NCI-H2107 (cell line): Measurements from ENCODE around the gene SERPINA9.

Source experiments
- DNase-seq: peaks from one replicate; lab custom pipeline; 2025; lab: John Stamatoyannopoulos, UW

The SERPINA9 gene

GRCh38 chr14:94462219-94462551 lies 13.8 kb downstream of the SERPINA9 start:
- DNase-seq = no peak

- no peak for DNase-seq
Measured at GRCh38 chr14:94461526-94462218, 14.3 kb downstream of the SERPINA9 start.

- DNase-seq = no peak
Measured at GRCh38 chr14:94460631-94461416, 15.2 kb downstream of the SERPINA9 start.

- DNase-seq = no peak
Measured at GRCh38 chr14:94458558-94459205, 17.3 kb downstream of the SERPINA9 start.

- no peak for DNase-seq
Measured at GRCh38 chr14:94458096-94458495, 17.9 kb downstream of the SERPINA9 start.

GRCh38 chr14:94455928-94456327 lies 20.1 kb downstream of the SERPINA9 start:
- DNase-seq = no peak

- DNase-seq = no peak
Measured at GRCh38 chr14:94451826-94452225, 24.2 kb downstream of the SERPINA9 start.

- DNase-seq = no peak
Measured at GRCh38 chr14:94451091-94451771, 24.8 kb downstream of the SERPINA9 start.

GRCh38 chr14:94450722-94451090 lies 25.3 kb downstream of the SERPINA9 start:
- no peak for DNase-seq

- DNase-seq = no peak
Measured at GRCh38 chr14:94449930-94450329, 26.1 kb downstream of the SERPINA9 start.

GRCh38 chr14:94448071-94448808 lies 27.8 kb downstream of the SERPINA9 start:
- DNase-seq = no peak

GRCh38 chr14:94447206-94447605 lies 28.8 kb downstream of the SERPINA9 start:
- DNase-seq = no peak

- no peak for DNase-seq
Measured at GRCh38 chr14:94446126-94446525, 29.9 kb downstream of the SERPINA9 start.

- DNase-seq = no peak
Measured at GRCh38 chr14:94445003-94445402, 31.0 kb downstream of the SERPINA9 start.

GRCh38 chr14:94441531-94442205 lies 34.3 kb downstream of the SERPINA9 start:
- DNase-seq = no peak

GRCh38 chr14:94441130-94441529 lies 34.9 kb downstream of the SERPINA9 start:
- DNase-seq = no peak

GRCh38 chr14:94439453-94440057 lies 36.4 kb downstream of the SERPINA9 start:
- DNase-seq = no peak

GRCh38 chr14:94428610-94429009 lies 47.4 kb downstream of the SERPINA9 start:
- DNase-seq = no peak

- no peak for DNase-seq
Measured at GRCh38 chr14:94427016-94427613, 48.9 kb downstream of the SERPINA9 start.

- DNase-seq = no peak
Measured at GRCh38 chr14:94426526-94426925, 49.5 kb downstream of the SERPINA9 start.
